ENCODE data around the gene LRRC3. TPM values are rescaled to one million over a fixed set of nuclear protein-coding genes. Genes with fewer than 3 reads are reported as not detected.

LRRC3 gene
- polyA plus RNA-seq, 1 of the 3 experiments (the other 2 are of a cell fraction) = 2.3 TPM

- no peak for DNase-seq
- Histone ChIP-seq H3K4me2 (no peak overlapping the region), H3K79me2 (ENCODE audit: insufficient read depth) (no peaks in the 10 kb centered on the region), H3K4me3 (ENCODE audit: low read depth in 2 of 2, low read length in 1 of 2) (no peak overlapping the region), H3K4me1 (ENCODE audit: control insufficient read depth in 1 of 2, insufficient read depth in 2 of 2, low read depth in 1 of 2, low read length in 1 of 2) (peaks cover 0 to under 1% of the 10 kb centered on the region in 2 experiments; a peak in 1 of 4 replicates), H3F3A (replicated peaks; ENCODE audit: insufficient read depth) (no peaks in the 10 kb centered on the region), H4K20me1 (ENCODE audit: insufficient read depth) (no peaks in the 10 kb centered on the region), H3K27ac (ENCODE audit: low read depth in 2 of 2, low read length in 1 of 2) (no peak overlapping the region), H3K36me3 (replicated peaks in 1 of 2; ENCODE audit: control insufficient read depth in 1 of 2, insufficient read depth in 2 of 2, low read length in 1 of 2) (no peaks in the 10 kb centered on the region), H3K9me3 (no peaks in the 10 kb centered on the region), H3K9me2 (no peaks in the 10 kb centered on the region), H2AFZ (ENCODE audit: low read depth) (no peak overlapping the region), H3K27me3 (ENCODE audit: insufficient read depth) (0 out of 2 replicates have a peak, but pooled peaks cover 9% of the 10 kb centered on the region), H3K9ac (no peak overlapping the region)
- POLR2A ChIA-PET = no interaction called here
- CTCF ChIA-PET = interaction anchor here (0.6 to 3.4 kb wide), 14 partner anchors 8 to 282 kb away, joined by 3 to 31 read pairs (median 4); partner anchors contain the start of gene KRTAP10-12
- WGBS (ENCODE audit: low lambda C conversion rate) = 59% methylated on average over 10 of the region's 11 CpGs
- TF ChIP-seq EZH2phosphoT487 (IDR thresholded peaks at IDR 0.05; ENCODE audit: borderline replicate concordance, low read depth) (no peak), USF1 (IDR thresholded peaks at IDR 0.05; ENCODE audit: borderline replicate concordance, low read depth) (no peak)
These were observed 56.1 kb downstream of the LRRC3 start for GRCh38 chr21:44511219-44511937.

Small RNAs within 50 kb of the gene (small RNA-seq; reads per million reads assigned to genes)
- 0 reads per million in 7 experiments for gene RF00285

Other genes starting within 250 kb of the LRRC3 start
- gene ICOSLG, start 214.6 kb upstream of the LRRC3 start, polyA plus RNA-seq (2012; rRNA removed) = 0.43 and 0.52 TPM in 2 replicates
- gene DNMT3L, start 193.6 kb upstream of the LRRC3 start, polyA plus RNA-seq (2012; rRNA removed) = not detected in 2 replicates
- not detected in 2 replicates for gene AIRE, start 169.6 kb upstream of the LRRC3 start, polyA plus RNA-seq (2012; rRNA removed)
- gene PFKL, start 155.5 kb upstream of the LRRC3 start, polyA plus RNA-seq (2012; rRNA removed) = 107 and 118 TPM in 2 replicates
- 18.0 and 19.2 TPM in 2 replicates for gene CFAP410, start 116.1 kb upstream of the LRRC3 start, polyA plus RNA-seq (2012; rRNA removed)
- gene TRPM2, start 101.9 kb upstream of the LRRC3 start, polyA plus RNA-seq (2012; rRNA removed) = not detected in 2 replicates
- not detected in 2 replicates for gene KRTAP10-1, start 84.7 kb downstream of the LRRC3 start, polyA plus RNA-seq (2012; rRNA removed)
- not detected in 2 replicates for gene KRTAP10-2, start 96.0 kb downstream of the LRRC3 start, polyA plus RNA-seq (2012; rRNA removed)
- not detected in 2 replicates for gene KRTAP10-3, start 103.3 kb downstream of the LRRC3 start, polyA plus RNA-seq (2012; rRNA removed)
- not detected in 2 replicates for gene KRTAP10-4, start 118.2 kb downstream of the LRRC3 start, polyA plus RNA-seq (2012; rRNA removed)
- not detected in 2 replicates for gene KRTAP10-5, start 125.1 kb downstream of the LRRC3 start, polyA plus RNA-seq (2012; rRNA removed)
- not detected in 2 replicates for gene KRTAP10-6, start 137.0 kb downstream of the LRRC3 start, polyA plus RNA-seq (2012; rRNA removed)
- not detected in 2 replicates for gene KRTAP10-7, start 145.1 kb downstream of the LRRC3 start, polyA plus RNA-seq (2012; rRNA removed)
- not detected in 2 replicates for gene KRTAP10-8, start 156.6 kb downstream of the LRRC3 start, polyA plus RNA-seq (2012; rRNA removed)
- not detected in 2 replicates for gene KRTAP10-9, start 171.6 kb downstream of the LRRC3 start, polyA plus RNA-seq (2012; rRNA removed)
- gene KRTAP10-10, start 181.8 kb downstream of the LRRC3 start, polyA plus RNA-seq (2012; rRNA removed) = not detected in 2 replicates
- gene KRTAP10-11, start 190.9 kb downstream of the LRRC3 start, polyA plus RNA-seq (2012; rRNA removed) = not detected in 2 replicates
- gene KRTAP12-4, start 199.1 kb downstream of the LRRC3 start, polyA plus RNA-seq (2012; rRNA removed) = not detected in 2 replicates
- not detected in 2 replicates for gene KRTAP12-3, start 202.4 kb downstream of the LRRC3 start, polyA plus RNA-seq (2012; rRNA removed)
- not detected in 2 replicates for gene KRTAP12-2, start 211.4 kb downstream of the LRRC3 start, polyA plus RNA-seq (2012; rRNA removed)
- gene KRTAP12-1, start 226.7 kb downstream of the LRRC3 start, polyA plus RNA-seq (2012; rRNA removed) = not detected in 2 replicates
- gene KRTAP10-12, start 241.7 kb downstream of the LRRC3 start, polyA plus RNA-seq (2012; rRNA removed) = not detected in 2 replicates

All from SK-N-SH (cell line).